Activated CD8-positive, alpha-beta T cell treated with anti-CD3 and anti-CD28 coated beads, Interleukin-2, amount 10 ng/mL, durations not matched to agents 7 days and 5 days (primary cell): Measurements from ENCODE around the gene NF2. TPM values are rescaled to one million over a fixed set of nuclear protein-coding genes. Genes with fewer than 3 reads are reported as not detected.

Source experiments
- ATAC-seq: fragments of 150-1000 bp; cut with Tn5 transposase; one replicate; pipeline ENCODE4 v1.10.0; 2021; ENCODE audit warnings: moderate library complexity
- CTCF ChIA-PET: fragments of 350-600 bp; sonication (Branson Sonifier 250); formaldehyde crosslinking; loops from one replicate; lab custom pipeline; 2021; ENCODE audit warnings: antibody characterized with exemption; lab: Charles Lee
- POLR2A ChIA-PET: fragments of 350-600 bp; sonication (Branson Sonifier 250); formaldehyde crosslinking; loops from one replicate; lab custom pipeline; 2021; ENCODE audit warnings: antibody characterized with exemption; lab: Charles Lee
- DNase-seq: peaks from one replicate; pipeline ENCODE4 v3.0.0-alpha.2; 2020
- H3K27ac Mint-ChIP-seq: one replicate; pipeline ENCODE4 v1.8.0; 2021; ENCODE audit warnings: mild to moderate bottlenecking, mixed read lengths
- H3K27me3 Mint-ChIP-seq: one replicate; pipeline ENCODE4 v1.8.0; 2021; ENCODE audit warnings: low read depth, mixed read lengths
- H3K36me3 Mint-ChIP-seq: one replicate; pipeline ENCODE4 v1.8.0; 2021; ENCODE audit warnings: low read depth, mixed read lengths
- H3K4me1 Mint-ChIP-seq: one replicate; pipeline ENCODE4 v1.8.0; 2021; ENCODE audit warnings: low read depth, mixed read lengths
- H3K4me3 Mint-ChIP-seq: one replicate; pipeline ENCODE4 v1.8.0; 2021; ENCODE audit warnings: mild to moderate bottlenecking, mixed read lengths
- H3K9me3 Mint-ChIP-seq: one replicate; pipeline ENCODE4 v1.8.0; 2022; ENCODE audit warnings: mixed read lengths; ENCODE audit not compliant: insufficient read depth
- total RNA-seq, 2 experiments: library from RNA; stranded (reverse); gene quantifications; one replicate each; pipeline ENCODE4 v1.2.3, GENCODE V29; 2021

NF2 gene
- total RNA-seq, 2 experiments from 2014 or later = 60.6 to 61.2 TPM

DNA sequence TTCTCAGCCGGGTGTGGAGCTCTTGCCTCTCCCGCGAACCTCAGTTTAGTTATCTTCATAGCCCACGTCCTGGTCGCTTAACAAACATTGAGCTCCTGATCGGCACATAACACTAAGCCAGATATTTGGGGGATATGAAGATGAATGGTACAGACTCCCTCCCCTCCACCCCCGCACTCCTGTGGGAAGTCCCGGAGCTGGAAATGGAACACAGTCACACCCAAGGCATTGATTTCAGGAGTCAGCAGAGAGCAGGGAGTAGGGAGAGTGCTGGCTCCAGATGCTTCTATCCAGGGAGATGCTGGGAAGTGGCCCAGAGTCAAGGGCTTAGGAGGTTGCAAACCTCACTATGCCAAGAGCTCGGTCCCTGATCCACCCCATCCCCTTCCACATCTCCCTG, 90.2 kb downstream of the NF2 start:
- CTCF ChIA-PET = interaction anchor here (1.0 to 1.2 kb wide), 2 partner anchors 57 to 395 kb away, joined by 3 read pairs; no protein-coding TSS in a partner anchor
- no peaks in the 10 kb centered on the region for H3K9me3 Mint-ChIP-seq
- H3K36me3 Mint-ChIP-seq = peaks cover 4% of the 10 kb centered on the region
- ATAC-seq (no peak), DNase-seq (no peak)
- POLR2A ChIA-PET = interaction anchor here (1.0 kb wide), 1 partner anchor 9 kb away, joined by 3 read pairs; no protein-coding TSS in a partner anchor
- H3K27me3 Mint-ChIP-seq = no peaks in the 10 kb centered on the region
- no peak overlapping the region for H3K27ac Mint-ChIP-seq
- no peak overlapping the region for H3K4me3 Mint-ChIP-seq
- no peaks in the 10 kb centered on the region for H3K4me1 Mint-ChIP-seq

DNA sequence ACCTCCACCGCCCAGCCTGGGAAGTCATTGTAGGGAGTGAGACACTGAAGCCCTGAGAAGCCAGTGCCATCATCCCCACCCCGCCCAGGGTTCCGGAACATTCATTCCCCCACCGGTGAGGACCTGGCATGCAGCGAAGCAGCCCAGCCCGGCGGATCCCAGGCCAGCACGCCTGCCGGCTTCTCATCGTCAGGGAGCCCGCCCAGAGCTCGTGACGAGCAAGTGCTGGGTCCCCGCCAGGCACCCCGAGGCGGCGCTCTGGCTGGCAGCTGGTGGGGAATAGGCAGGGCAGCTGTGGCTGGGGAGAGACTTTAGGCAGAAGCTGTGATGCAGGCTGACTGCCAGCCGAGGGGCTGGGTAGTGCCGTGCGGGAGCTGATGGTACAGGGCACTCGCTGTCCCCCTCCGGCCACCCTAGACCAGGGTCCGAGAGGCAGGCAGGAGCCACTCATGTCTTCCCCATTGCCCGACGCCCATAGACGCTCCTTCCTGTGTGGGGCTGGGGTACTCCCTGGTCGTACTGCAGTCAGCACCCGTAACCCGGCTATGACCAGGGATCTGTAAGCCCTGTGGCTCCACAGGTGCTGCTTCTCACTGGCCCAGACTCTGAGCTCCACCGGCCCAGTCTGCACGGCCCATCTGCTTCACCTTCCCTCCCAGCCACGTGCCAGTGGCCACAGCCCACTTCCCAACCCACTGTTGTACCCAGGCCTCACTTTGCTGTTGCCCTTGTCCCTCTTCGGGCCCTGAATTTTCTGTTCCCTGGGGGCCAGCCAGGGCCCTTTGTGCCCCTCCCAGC, 91.9 kb downstream of the NF2 start:
- H3K27me3 Mint-ChIP-seq = no peaks in the 10 kb centered on the region
- no peak overlapping the region for H3K4me3 Mint-ChIP-seq
- ATAC-seq = no peak
- ChIA-PET POLR2A (no interaction called here), CTCF (interaction anchor here (1.4 kb wide), 1 partner anchor 310 kb away, joined by 3 read pairs; no protein-coding TSS in a partner anchor)
- H3K36me3 Mint-ChIP-seq = peaks cover 4% of the 10 kb centered on the region
- no peak overlapping the region for H3K27ac Mint-ChIP-seq
- no peak for DNase-seq
- no peaks in the 10 kb centered on the region for H3K9me3 Mint-ChIP-seq
- H3K4me1 Mint-ChIP-seq = no peaks in the 10 kb centered on the region

GRCh38 chr22:29697853-29698598, 94.6 kb downstream of the NF2 start:
- Mint-ChIP-seq H3K4me1 (peaks cover 9% of the 10 kb centered on the region), H3K4me3 (no peak overlapping the region), H3K36me3 (peaks cover 4% of the 10 kb centered on the region), H3K9me3 (no peaks in the 10 kb centered on the region), H3K27ac (no peak overlapping the region), H3K27me3 (peaks cover 2% of the 10 kb centered on the region)
- ATAC-seq = no peak
- ChIA-PET POLR2A (no interaction called here), CTCF (interaction anchor here (1.4 kb wide), 1 partner anchor 8 kb away, joined by 3 read pairs; no protein-coding TSS in a partner anchor)
- no peak for DNase-seq

GRCh38 chr22:29700206-29700899, 96.9 kb downstream of the NF2 start:
- ChIA-PET CTCF (interaction anchor here (0.9 to 2.0 kb wide), 3 partner anchors 11 to 121 kb away, joined by 3 to 6 read pairs (median 4); no protein-coding TSS in a partner anchor), POLR2A (no interaction called here)
- no peaks in the 10 kb centered on the region for H3K9me3 Mint-ChIP-seq
- H3K36me3 Mint-ChIP-seq = peaks cover 2% of the 10 kb centered on the region
- peaks cover 9% of the 10 kb centered on the region for H3K4me1 Mint-ChIP-seq
- no peak overlapping the region for H3K4me3 Mint-ChIP-seq
- DNase-seq (no peak), ATAC-seq (no peak)
- H3K27me3 Mint-ChIP-seq = peaks cover 2% of the 10 kb centered on the region
- H3K27ac Mint-ChIP-seq = no peak overlapping the region

DNA sequence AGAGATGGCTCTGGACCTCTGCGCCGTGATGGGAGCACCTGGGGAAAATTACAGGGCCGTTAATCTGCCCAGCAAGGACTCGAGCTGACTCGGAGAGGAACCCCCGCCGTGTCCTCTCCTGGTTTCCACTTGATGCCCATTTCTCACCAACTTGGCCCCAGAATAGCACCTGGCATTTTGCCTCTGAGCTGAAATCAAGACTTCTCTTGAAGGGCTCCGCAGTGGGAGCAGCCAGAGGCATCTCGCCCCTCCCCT, 97.4 kb downstream of the NF2 start:
- Mint-ChIP-seq H3K4me3 (no peak overlapping the region), H3K4me1 (peaks cover 9% of the 10 kb centered on the region), H3K36me3 (peaks cover 2% of the 10 kb centered on the region), H3K9me3 (no peaks in the 10 kb centered on the region), H3K27me3 (peaks cover 2% of the 10 kb centered on the region), H3K27ac (no peak overlapping the region)
- ChIA-PET CTCF (interaction anchor here (0.9 to 2.0 kb wide), 6 partner anchors 11 to 388 kb away, joined by 3 to 11 read pairs (median 6); no protein-coding TSS in a partner anchor), POLR2A (no interaction called here)
- ATAC-seq (no peak), DNase-seq (no peak)

GRCh38 chr22:29701155-29701999, 97.9 kb downstream of the NF2 start:
- POLR2A ChIA-PET = interaction anchor here (0.8 kb wide), 1 partner anchor 20 kb away, joined by 6 read pairs; no protein-coding TSS in a partner anchor
- Mint-ChIP-seq H3K4me3 (no peak overlapping the region), H3K9me3 (no peaks in the 10 kb centered on the region), H3K4me1 (peaks cover 9% of the 10 kb centered on the region), H3K27ac (peak overlapping the region; percentile 39), H3K27me3 (peaks cover 2% of the 10 kb centered on the region), H3K36me3 (no peaks in the 10 kb centered on the region)
- DNase-seq = peak; percentile 46
- ATAC-seq = peak; percentile 61
- CTCF ChIA-PET = interaction anchor here (0.9 to 2.0 kb wide), 8 partner anchors 9 to 387 kb away, joined by 3 to 11 read pairs (median 4); no protein-coding TSS in a partner anchor

- CTCF ChIA-PET = interaction anchor here (0.9 to 2.0 kb wide), 7 partner anchors 10 to 386 kb away, joined by 3 to 11 read pairs (median 5); no protein-coding TSS in a partner anchor
- no peak for ATAC-seq
- peaks cover 9% of the 10 kb centered on the region for H3K4me1 Mint-ChIP-seq
These were observed 98.8 kb downstream of the NF2 start for GRCh38 chr22:29702000-29702930.

GRCh38 chr22:29702931-29703501, 99.6 kb downstream of the NF2 start:
- H3K27me3 Mint-ChIP-seq = peaks cover 2% of the 10 kb centered on the region
- H3K9me3 Mint-ChIP-seq = no peaks in the 10 kb centered on the region
- no peak overlapping the region for H3K4me3 Mint-ChIP-seq
- DNase-seq = no peak
- peak; percentile 17 for ATAC-seq
- ChIA-PET POLR2A (interaction anchor here (0.9 kb wide), 1 partner anchor 10 kb away, joined by 3 read pairs; no protein-coding TSS in a partner anchor), CTCF (interaction anchor here (2.0 kb wide), 1 partner anchor 386 kb away, joined by 8 read pairs; no protein-coding TSS in a partner anchor)
- peaks cover 9% of the 10 kb centered on the region for H3K4me1 Mint-ChIP-seq
- H3K27ac Mint-ChIP-seq = no peak overlapping the region
- no peaks in the 10 kb centered on the region for H3K36me3 Mint-ChIP-seq

More at GRCh38 chr22:29702000-29702930, 98.8 kb downstream of the NF2 start:
- Mint-ChIP-seq H3K36me3 (no peaks in the 10 kb centered on the region), H3K27ac (no peak overlapping the region), H3K4me3 (no peak overlapping the region), H3K27me3 (peaks cover 2% of the 10 kb centered on the region), H3K9me3 (no peaks in the 10 kb centered on the region)
- no peak for DNase-seq
- POLR2A ChIA-PET = interaction anchor here (0.8 to 0.9 kb wide), 2 partner anchors 9 to 21 kb away, joined by 3 to 6 read pairs; no protein-coding TSS in a partner anchor

GRCh38 chr22:29703569-29704195, 100.2 kb downstream of the NF2 start:
- Mint-ChIP-seq H3K4me1 (peaks cover 9% of the 10 kb centered on the region), H3K4me3 (no peak overlapping the region), H3K9me3 (no peaks in the 10 kb centered on the region), H3K27me3 (peaks cover 2% of the 10 kb centered on the region), H3K27ac (no peak overlapping the region), H3K36me3 (no peaks in the 10 kb centered on the region)
- ChIA-PET CTCF (no interaction called here), POLR2A (no interaction called here)
- DNase-seq (no peak), ATAC-seq (no peak)
